GM19468 (cell line): ENCODE measurements around the gene IKBKG.
A peak's percentile ranks its signal among the peaks of the same experiment; 100 is the strongest.
"Not testable (repeated sequence)": the region's sequence is repeated elsewhere in the genome, so short reads cannot be mapped to it uniquely, and the experiment has no call there.

ENCODE experiments used
- ATAC-seq: cut with Tn5 transposase; IDR thresholded peaks from one replicate; pipeline ENCODE4 v1.9.1; 2021; ENCODE audit warnings: mild to moderate bottlenecking, moderate library complexity, moderate number of reproducible peaks; ENCODE audit not compliant: unreplicated experiment; ENCODE audit errors: extremely low read depth

IKBKG gene

GRCh38 chrX:154525606-154526490 is 21.6 kb upstream of the IKBKG start:
- no peak for ATAC-seq

- no peak for ATAC-seq
Measured at GRCh38 chrX:154526901-154527675, 20.3 kb upstream of the IKBKG start.

- no peak for ATAC-seq
Measured at GRCh38 chrX:154529206-154529612, 18.2 kb upstream of the IKBKG start.

GRCh38 chrX:154530286-154530685 is 17.1 kb upstream of the IKBKG start:
- no peak for ATAC-seq

GRCh38 chrX:154531626-154532025 is 15.8 kb upstream of the IKBKG start:
- no peak for ATAC-seq

GRCh38 chrX:154532690-154533089 is 14.7 kb upstream of the IKBKG start:
- ATAC-seq = no peak

- peak; percentile 97 for ATAC-seq
Measured at GRCh38 chrX:154534526-154535322, 12.7 kb upstream of the IKBKG start.

- ATAC-seq = no peak
Measured at GRCh38 chrX:154535892-154536291, 11.5 kb upstream of the IKBKG start.

GRCh38 chrX:154539077-154539476 is 8.3 kb upstream of the IKBKG start:
- ATAC-seq = no peak

GRCh38 chrX:154540365-154540764 is 7.1 kb upstream of the IKBKG start:
- not testable (repeated sequence) for ATAC-seq

GRCh38 chrX:154540897-154541535 is 6.4 kb upstream of the IKBKG start:
- ATAC-seq = no peak

- no peak for ATAC-seq
Measured at GRCh38 chrX:154541589-154541895, 5.9 kb upstream of the IKBKG start.

GRCh38 chrX:154541896-154542722 is 5.3 kb upstream of the IKBKG start:
- no peak for ATAC-seq

- no peak for ATAC-seq
Measured at GRCh38 chrX:154542723-154543424, 4.5 kb upstream of the IKBKG start.

GRCh38 chrX:154545673-154546274 is 1.6 kb upstream of the IKBKG start:
- no peak for ATAC-seq

GRCh38 chrX:154546354-154547244 is 821 bp upstream of the IKBKG start, which contains the start of gene G6PD:
Gene G6PD, minus strand, starts transcription at chrX:154546846. Its CDS starts 691 bp downstream, at chrX:154546155.
- peak; percentile 24 for ATAC-seq

- ATAC-seq = no peak
Measured at GRCh38 chrX:154548028-154548316, 552 bp downstream of the IKBKG start.
